ENCODE data around the gene AUNIP.

GRCh38 chr1:25803368-25803767 is 55.9 kb downstream of the AUNIP start:
- TF ChIP-seq EZH2 (IDR thresholded peaks at IDR 0.05; ENCODE audit: borderline replicate concordance, low read depth, low read length, severe bottlenecking): no peak
- no peak for TF ChIP-seq CTCF (IDR thresholded peaks at IDR 0.05; ENCODE audit: borderline replicate concordance, extremely low read depth, low read length, poor library complexity, severe bottlenecking)
